Naive thymus-derived CD8-positive, alpha-beta T cell (primary cell): Measurements from ENCODE around the gene TCF7L1. TPM values are rescaled to one million over a fixed set of nuclear protein-coding genes. Genes with fewer than 3 reads are reported as not detected.

Source experiments
- ATAC-seq, 2 donors: fragments of 150-1000 bp; cut with Tn5 transposase in 1 of 2; sonication (Bioruptor Pico), chemical (Tn5 transposase) in 1 of 2; 1 replicate in 1 of 2; 2 replicates in 1 of 2; pipeline ENCODE4 v1.10.0; 2021; ENCODE audit warnings: mild to moderate bottlenecking in 2 of 2, moderate library complexity in 2 of 2
- POLR2A ChIA-PET: fragments of 350-600 bp; sonication (Branson Sonifier 250); formaldehyde crosslinking; loops from one replicate; lab custom pipeline; 2021; ENCODE audit warnings: antibody characterized with exemption; lab: Charles Lee
- DNase-seq, 10 donors: peaks; one replicate each; pipeline versions ENCODE4 v3.0.0 to v3.0.0-alpha.2; 2020 to 2022
- H3K27ac Mint-ChIP-seq, 10 donors: one replicate each; pipeline ENCODE4 v1.8.0; 2020 to 2022; ENCODE audit warnings: mild to moderate bottlenecking in 10 of 10, mixed read lengths in 10 of 10, moderate library complexity in 4 of 10, inconsistent platforms in 1 of 10
- H3K27me3 Mint-ChIP-seq, 5 donors: one replicate each; pipeline ENCODE4 v1.8.0; 2021 to 2022; ENCODE audit warnings: mixed read lengths in 5 of 5
- H3K36me3 Mint-ChIP-seq, 3 donors: one replicate each; pipeline ENCODE4 v1.8.0; 2020 to 2022; ENCODE audit warnings: mixed read lengths in 3 of 3, mild to moderate bottlenecking in 2 of 3, inconsistent platforms in 1 of 3
- H3K4me1 Mint-ChIP-seq, 4 donors: one replicate each; pipeline ENCODE4 v1.8.0; 2021 to 2022; ENCODE audit warnings: mixed read lengths in 4 of 4
- H3K4me3 Mint-ChIP-seq, 10 donors: one replicate each; pipeline ENCODE4 v1.8.0; 2020 to 2022; ENCODE audit warnings: mild to moderate bottlenecking in 10 of 10, mixed read lengths in 10 of 10, moderate library complexity in 6 of 10, inconsistent platforms in 1 of 10
- H3K9me3 Mint-ChIP-seq, 9 donors: one replicate each; pipeline ENCODE4 v1.8.0; 2020 to 2022; ENCODE audit warnings: mixed read lengths in 9 of 9, mild to moderate bottlenecking in 3 of 9, inconsistent platforms in 1 of 9, moderate library complexity in 1 of 9
- polyA plus RNA-seq, 3 donors: library from polyadenylated mRNA; unstranded; fragments of 300-500 nt; fragmentation: Illumina TruSeq; gene quantifications; one replicate each; pipeline ENCODE4 v1.2.3, GENCODE V29; 2021
- total RNA-seq, 8 experiments: library from RNA in 2 of 8; stranded (reverse) in 2 of 8; gene quantifications; one replicate each; pipeline ENCODE4 v1.2.3 and lab custom pipeline; 2021 to 2026

The TCF7L1 gene
- total and polyA plus RNA-seq, 5 experiments from 2014 or later, result 0.08 to 0.09 TPM; not detected in 3

DNA sequence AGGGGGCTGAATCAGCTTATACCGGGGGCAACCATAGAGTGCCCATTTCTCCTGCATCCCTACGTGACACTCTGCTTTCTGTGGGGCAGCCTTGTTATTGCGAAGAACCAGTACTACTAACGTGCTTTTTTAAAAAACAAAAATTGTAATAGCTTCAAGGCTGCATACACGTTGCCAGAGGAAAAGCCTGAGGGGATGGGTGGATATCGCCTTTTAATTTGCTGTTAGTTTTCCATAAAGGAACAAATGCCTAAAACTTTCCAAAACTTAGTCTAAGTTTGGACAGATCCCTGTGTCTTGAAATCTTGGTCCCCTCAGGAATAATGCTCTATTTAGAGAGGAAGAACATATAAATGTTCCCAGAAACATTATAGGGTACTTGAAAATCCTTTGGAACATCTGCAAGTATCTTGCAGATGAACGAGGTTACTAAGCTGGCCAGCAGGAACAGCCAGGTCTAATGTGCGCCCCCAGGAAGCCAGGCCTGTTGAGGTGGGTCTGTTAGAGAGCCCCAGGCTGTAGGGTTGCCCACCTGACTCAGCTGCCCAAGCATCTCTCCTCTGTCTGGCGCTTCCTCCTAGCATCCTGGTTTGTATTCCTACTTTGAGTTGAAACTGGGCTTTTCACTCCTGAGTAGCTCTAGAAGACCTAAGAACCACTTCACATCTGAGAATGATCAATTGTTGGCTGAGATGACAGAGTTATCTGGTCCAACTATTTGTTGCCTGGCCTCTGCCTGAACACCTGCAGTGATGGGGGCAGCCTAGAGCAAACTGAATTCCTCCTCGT is 97.7 kb downstream of the TCF7L1 start:
- H3K4me1 Mint-ChIP-seq, result peaks cover 0 to 1% (median 0%) of the 10 kb centered on the region in 4 donors
- H3K27ac Mint-ChIP-seq, result no peak overlapping the region
- DNase-seq (no peak), ATAC-seq (no peak)
- no peaks in the 10 kb centered on the region for H3K9me3 Mint-ChIP-seq
- POLR2A ChIA-PET, result no interaction called here
- no peak overlapping the region for H3K4me3 Mint-ChIP-seq
- no peaks in the 10 kb centered on the region for H3K36me3 Mint-ChIP-seq
- H3K27me3 Mint-ChIP-seq, result peaks cover 10 to 31% (median 15%) of the 10 kb centered on the region in 5 donors

DNA sequence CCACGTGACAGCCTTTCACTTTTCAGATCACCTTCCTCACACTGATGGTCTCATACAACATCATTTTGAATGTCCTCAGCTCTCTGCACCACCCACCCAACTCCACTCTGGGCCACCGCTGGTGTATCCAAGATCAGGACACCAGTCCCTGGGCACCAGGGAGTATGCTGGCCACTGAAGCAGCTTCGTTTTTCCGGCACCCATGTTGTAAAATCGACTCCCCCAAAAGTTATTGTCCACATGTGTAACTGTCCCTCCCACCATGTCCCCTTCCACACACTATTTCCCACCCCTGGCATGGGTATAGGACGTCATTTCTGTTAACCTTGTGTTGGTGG is 98.2 kb downstream of the TCF7L1 start:
- peaks cover 0 to 1% (median 0%) of the 10 kb centered on the region in 4 donors for H3K4me1 Mint-ChIP-seq
- DNase-seq (no peak), ATAC-seq (no peak)
- peaks cover 8 to 29% (median 14%) of the 10 kb centered on the region in 5 donors for H3K27me3 Mint-ChIP-seq
- H3K36me3 Mint-ChIP-seq, result no peaks in the 10 kb centered on the region
- H3K27ac Mint-ChIP-seq, result no peak overlapping the region
- H3K9me3 Mint-ChIP-seq, result no peaks in the 10 kb centered on the region
- H3K4me3 Mint-ChIP-seq, result no peak overlapping the region
- POLR2A ChIA-PET, result no interaction called here

DNA sequence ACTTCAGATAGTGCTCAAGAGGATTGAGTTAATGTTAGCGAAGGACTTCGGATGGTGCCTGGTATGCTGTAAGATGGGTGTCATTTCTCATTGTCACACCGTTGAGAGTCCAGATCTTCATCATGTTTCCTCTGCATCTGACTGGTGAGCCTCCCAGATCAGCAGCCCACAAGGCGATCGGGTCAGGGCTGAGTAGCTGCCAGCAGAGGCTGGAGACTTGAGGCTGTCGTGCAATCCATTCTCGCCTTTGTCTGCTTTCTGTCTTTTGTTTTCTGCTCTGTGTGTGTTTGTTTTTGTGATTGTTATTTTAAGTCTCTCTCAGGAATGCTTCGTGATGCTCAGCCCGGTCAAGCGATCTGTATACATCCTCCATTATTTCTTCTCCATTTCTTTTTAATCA is 98.8 kb downstream of the TCF7L1 start:
- ATAC-seq, result no peak
- H3K9me3 Mint-ChIP-seq, result no peaks in the 10 kb centered on the region
- H3K27me3 Mint-ChIP-seq, result peaks cover 3 to 29% (median 12%) of the 10 kb centered on the region in 5 donors
- DNase-seq, result no peak
- no peaks in the 10 kb centered on the region for H3K36me3 Mint-ChIP-seq
- POLR2A ChIA-PET, result no interaction called here
- peaks cover 0 to 1% (median 0%) of the 10 kb centered on the region in 4 donors for H3K4me1 Mint-ChIP-seq
- no peak overlapping the region for H3K4me3 Mint-ChIP-seq
- no peak overlapping the region for H3K27ac Mint-ChIP-seq

DNA sequence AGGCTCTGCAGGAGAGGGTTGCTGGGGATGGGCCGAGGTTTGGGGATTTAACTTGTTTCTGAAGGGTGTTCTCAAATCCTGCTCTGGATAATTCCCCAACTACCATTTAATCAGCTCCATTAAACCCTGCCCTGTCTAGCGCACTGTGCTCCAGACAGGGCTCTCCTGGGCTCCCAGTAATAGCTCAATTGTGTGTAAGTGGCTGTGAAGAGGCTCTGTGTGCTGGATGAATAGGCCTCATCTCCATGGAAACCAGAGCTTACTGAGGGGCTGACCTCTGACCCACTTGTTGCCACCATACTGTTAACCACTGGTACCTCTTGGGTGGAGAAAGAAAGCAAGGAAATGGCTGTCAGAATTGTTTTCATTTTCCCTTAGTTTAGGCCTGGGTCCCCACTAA is 101.7 kb downstream of the TCF7L1 start:
- Mint-ChIP-seq H3K36me3 (no peaks in the 10 kb centered on the region), H3K4me1 (peaks cover 0 to 4% (median 0%) of the 10 kb centered on the region in 4 donors), H3K27me3 (peaks cover 13 to 49% (median 23%) of the 10 kb centered on the region in 5 donors), H3K9me3 (no peaks in the 10 kb centered on the region), H3K4me3 (no peak overlapping the region), H3K27ac (no peak overlapping the region)
- DNase-seq (no peak), ATAC-seq (no peak)
- POLR2A ChIA-PET, result no interaction called here

DNA sequence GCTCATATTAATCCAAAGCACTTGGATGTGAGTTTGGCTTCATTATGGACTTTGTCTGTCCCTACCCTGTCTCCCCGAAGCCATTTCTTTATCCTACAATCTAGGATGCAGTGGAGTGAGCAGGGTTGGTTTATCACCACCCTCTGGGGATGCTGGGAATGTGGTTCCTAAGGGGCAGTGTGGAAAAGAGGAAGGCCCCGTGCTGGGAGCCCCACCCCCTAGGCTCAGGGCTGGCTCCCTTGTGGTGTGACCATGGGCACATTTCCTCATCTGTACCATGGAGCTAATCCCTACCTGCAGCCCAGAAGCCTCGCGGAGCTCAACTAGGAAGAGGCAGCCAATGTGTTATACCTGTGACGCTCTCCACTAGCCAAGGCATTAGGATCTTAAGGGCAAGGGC is 102.1 kb downstream of the TCF7L1 start:
- POLR2A ChIA-PET, result no interaction called here
- DNase-seq (no peak), ATAC-seq (no peak)
- Mint-ChIP-seq H3K9me3 (no peaks in the 10 kb centered on the region), H3K27ac (no peak overlapping the region), H3K4me3 (no peak overlapping the region), H3K4me1 (peaks cover 0 to 5% (median 2%) of the 10 kb centered on the region in 4 donors), H3K27me3 (peaks cover 13 to 49% (median 23%) of the 10 kb centered on the region in 5 donors), H3K36me3 (no peaks in the 10 kb centered on the region)

DNA sequence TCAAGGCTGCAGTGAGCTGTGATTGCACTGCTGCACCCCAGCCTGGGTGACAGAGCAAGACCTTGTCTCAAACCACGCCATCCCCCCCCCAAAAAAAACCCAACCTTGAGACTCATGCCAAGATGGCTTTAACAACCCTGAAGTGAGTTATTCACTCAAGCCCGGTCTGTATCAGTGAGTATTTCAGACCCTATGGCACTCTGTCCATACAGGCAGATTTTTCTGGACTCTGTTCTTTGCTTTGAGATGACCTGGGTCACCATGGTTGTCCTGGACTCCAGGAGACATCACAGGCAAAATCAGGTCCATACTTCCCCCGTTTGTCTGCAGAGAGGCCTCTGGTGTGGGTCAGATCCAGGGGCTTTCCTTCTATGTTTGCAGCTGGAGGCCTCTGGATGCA is 102.9 kb downstream of the TCF7L1 start:
- ATAC-seq, result no peak
- no peak for DNase-seq
- H3K36me3 Mint-ChIP-seq, result no peaks in the 10 kb centered on the region
- peaks cover 0 to 9% (median 3%) of the 10 kb centered on the region in 4 donors for H3K4me1 Mint-ChIP-seq
- POLR2A ChIA-PET, result no interaction called here
- no peak overlapping the region for H3K27ac Mint-ChIP-seq
- no peak overlapping the region for H3K4me3 Mint-ChIP-seq
- H3K27me3 Mint-ChIP-seq, result peaks cover 13 to 49% (median 23%) of the 10 kb centered on the region in 5 donors
- H3K9me3 Mint-ChIP-seq, result no peaks in the 10 kb centered on the region

DNA sequence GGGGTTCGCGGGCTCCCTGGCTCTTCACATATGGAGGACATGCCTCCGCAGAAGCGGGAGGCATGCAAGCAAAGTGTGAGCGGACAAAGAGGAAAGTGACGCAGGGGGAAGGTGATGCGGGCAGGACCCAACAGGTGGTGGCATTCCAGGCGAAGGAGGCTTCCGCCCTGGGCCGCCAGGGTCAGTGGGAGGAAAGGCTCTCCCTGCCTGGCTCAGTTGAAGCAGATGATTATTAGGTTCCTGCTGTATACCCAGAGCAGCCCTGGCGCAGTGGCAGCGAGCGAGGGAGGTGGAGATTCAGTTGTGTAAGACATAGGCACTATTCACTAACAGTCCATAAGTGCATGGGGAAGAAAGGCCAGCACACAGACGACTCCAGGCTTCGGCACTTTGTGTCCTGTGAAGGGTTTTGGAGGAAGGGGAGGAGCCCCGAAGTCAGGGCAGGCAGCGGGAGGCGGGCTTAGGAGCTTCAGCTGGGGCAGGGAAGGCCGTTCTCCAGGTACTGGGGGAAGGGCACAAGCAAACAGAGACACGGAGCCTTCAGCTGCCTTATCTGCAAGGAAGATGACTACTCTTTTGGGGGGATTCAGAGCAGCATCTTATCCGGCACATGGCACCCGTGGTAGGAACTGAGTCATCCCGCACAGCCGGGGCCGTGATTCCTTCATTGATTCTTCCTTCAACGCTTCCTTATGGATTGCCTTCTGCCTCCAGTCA is 104.8 kb downstream of the TCF7L1 start:
- H3K27me3 Mint-ChIP-seq, result peaks cover 12 to 42% (median 16%) of the 10 kb centered on the region in 5 donors
- no peaks in the 10 kb centered on the region for H3K36me3 Mint-ChIP-seq
- DNase-seq, result no peak
- POLR2A ChIA-PET, result no interaction called here
- peaks cover 0 to 10% (median 3%) of the 10 kb centered on the region in 4 donors for H3K4me1 Mint-ChIP-seq
- H3K4me3 Mint-ChIP-seq, result no peak overlapping the region
- H3K27ac Mint-ChIP-seq, result peak overlapping the region in 1 of 10 donors; percentile 15
- no peaks in the 10 kb centered on the region for H3K9me3 Mint-ChIP-seq
- ATAC-seq, result no peak

DNA sequence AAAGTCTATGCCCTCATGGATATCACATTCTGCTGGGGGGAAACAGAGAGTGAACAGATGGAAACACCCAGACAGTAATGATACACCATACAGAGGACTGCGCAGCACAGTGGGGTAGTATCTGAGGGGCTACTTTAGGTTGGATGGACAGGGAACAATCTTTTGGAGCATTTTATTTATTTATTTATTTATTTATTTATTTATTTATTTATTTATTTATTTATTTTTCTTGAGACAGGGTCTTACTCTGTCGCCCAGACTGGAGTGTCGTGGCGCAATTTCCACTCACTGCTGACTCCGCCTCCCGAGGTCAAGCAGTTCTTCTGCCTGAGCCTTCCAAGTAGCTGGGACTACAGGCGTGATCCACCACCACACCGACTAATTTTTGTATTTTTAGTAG is 105.4 kb downstream of the TCF7L1 start:
- no peak for ATAC-seq
- Mint-ChIP-seq H3K27ac (no peak overlapping the region), H3K4me1 (peaks cover 0 to 10% (median 3%) of the 10 kb centered on the region in 4 donors), H3K27me3 (peaks cover 11 to 48% (median 17%) of the 10 kb centered on the region in 5 donors), H3K4me3 (peak overlapping the region in 1 of 10 donors; percentile 56), H3K36me3 (no peaks in the 10 kb centered on the region), H3K9me3 (no peaks in the 10 kb centered on the region)
- POLR2A ChIA-PET, result no interaction called here
- DNase-seq, result no peak

DNA sequence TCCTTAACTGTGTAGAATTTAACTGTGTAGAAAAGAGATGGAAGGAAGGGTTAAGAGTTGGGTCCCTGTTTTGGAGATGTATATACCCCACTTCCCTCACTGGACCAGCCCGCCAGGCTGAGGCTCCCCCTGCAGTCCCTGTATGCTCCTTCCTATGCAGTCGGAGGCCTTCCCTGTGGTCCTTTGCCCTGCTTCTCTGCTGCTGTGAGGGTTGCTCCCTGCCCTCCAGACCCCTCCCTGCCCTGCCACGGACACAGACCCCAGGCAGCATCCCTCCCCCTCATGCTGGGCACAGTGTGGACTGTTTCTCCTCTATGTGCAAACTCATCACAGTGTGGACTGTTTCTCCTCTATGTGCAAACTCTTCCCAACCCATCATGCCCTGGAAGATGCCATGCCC is 105.9 kb downstream of the TCF7L1 start:
- H3K4me3 Mint-ChIP-seq, result no peak overlapping the region
- peaks cover 11 to 53% (median 22%) of the 10 kb centered on the region in 5 donors for H3K27me3 Mint-ChIP-seq

DNA sequence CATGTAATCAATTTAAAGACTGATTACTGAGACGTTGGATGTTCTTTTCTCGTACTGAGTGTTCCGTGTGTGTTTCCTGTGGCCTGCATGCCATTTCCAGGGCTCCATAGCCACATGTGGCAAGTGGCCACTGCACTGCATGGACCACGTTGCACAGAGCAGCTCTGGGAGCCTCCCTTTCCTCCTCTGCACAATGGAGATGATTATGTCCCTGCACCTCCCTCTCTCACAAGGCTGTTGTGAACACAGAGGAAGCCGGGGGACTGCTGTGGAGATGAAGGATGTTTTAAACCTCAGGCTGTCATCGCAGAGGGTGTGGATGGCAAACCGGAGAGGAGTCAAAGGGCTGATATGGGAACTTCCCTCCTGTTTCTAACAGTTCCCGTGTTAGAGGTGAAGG is 106.9 kb downstream of the TCF7L1 start:
- H3K9me3 Mint-ChIP-seq, result no peaks in the 10 kb centered on the region
- POLR2A ChIA-PET, result no interaction called here
- peaks cover 14 to 62% (median 29%) of the 10 kb centered on the region in 5 donors for H3K27me3 Mint-ChIP-seq
- no peaks in the 10 kb centered on the region for H3K36me3 Mint-ChIP-seq
- no peak overlapping the region for H3K27ac Mint-ChIP-seq
- no peak for DNase-seq
- no peak overlapping the region for H3K4me3 Mint-ChIP-seq
- H3K4me1 Mint-ChIP-seq, result peaks cover 0 to 10% (median 3%) of the 10 kb centered on the region in 4 donors
- no peak for ATAC-seq

More for the DNA sequence above, 105.9 kb downstream of the TCF7L1 start:
- no peak for ATAC-seq
- POLR2A ChIA-PET, result no interaction called here
- no peak overlapping the region for H3K27ac Mint-ChIP-seq
- no peak for DNase-seq
- H3K36me3 Mint-ChIP-seq, result no peaks in the 10 kb centered on the region
- H3K9me3 Mint-ChIP-seq, result no peaks in the 10 kb centered on the region
- H3K4me1 Mint-ChIP-seq, result peaks cover 0 to 10% (median 3%) of the 10 kb centered on the region in 4 donors

DNA sequence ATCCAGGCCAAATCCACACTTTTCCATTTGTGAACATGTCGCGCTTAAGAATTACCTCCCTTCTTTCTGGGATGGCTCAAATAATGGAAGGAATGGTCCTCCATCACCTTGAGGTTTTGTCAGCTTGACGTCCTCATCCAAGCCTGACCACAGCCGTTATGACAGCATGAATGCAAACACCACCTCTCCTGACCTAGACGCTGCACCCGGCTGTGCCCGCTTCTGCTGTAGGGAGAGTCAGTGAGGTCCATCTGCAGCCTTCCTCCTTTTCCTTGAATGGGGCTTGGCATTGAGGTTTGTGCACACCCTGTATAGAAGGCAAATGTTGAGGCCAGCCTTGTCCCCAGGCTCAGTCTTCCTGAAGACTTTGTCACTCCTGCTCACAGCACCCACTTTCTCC is 109.1 kb downstream of the TCF7L1 start:
- Mint-ChIP-seq H3K27ac (peak overlapping the region in 1 of 10 donors; percentile 11), H3K27me3 (peaks cover 12 to 51% (median 29%) of the 10 kb centered on the region in 5 donors)
- POLR2A ChIA-PET, result no interaction called here

DNA sequence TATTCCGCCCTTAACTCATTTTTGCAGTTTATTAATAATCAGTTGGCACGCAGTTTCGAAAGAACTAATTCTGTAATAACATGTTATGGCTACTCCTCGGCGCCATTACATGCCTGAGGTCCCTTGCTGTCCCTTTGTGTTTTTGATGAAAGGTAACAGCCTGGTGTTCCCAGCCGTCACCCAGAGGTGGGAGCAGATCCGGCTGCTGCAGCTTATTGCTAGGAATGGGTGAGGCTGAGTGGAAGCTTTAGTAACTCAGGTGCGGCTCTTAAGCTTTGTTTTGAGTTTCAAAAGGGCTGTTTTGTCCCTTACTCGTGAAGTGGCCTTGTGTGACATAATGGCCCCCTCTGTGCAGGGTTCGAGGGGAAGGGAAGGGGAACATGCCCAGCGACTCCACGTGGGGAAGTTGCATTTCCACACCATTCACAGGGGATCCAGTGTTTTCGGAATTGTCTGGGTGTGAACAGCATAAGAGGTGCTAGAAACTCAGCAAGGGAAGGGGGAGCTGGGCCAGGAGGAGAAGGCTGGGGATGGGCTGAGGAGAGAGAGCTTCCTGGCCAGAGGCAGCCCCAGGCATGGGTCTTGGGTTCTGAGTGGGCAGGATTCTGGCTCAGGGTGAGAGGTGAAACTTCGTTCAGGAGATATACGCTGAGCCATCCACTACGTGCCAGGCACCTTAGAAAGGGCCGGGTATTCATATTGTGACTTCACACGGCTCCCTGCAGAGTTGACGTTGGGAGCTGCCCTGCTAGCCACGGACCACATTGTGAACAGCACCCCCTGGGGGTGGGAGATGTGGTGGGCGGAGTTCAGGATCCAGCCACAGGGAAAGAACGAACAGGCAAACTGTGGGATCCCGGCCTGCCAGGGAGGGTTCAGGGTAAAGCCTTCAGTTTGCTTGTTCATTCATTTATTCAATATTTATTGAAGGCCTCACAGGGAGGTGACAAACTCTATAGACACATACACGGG is 110.2 kb downstream of the TCF7L1 start:
- POLR2A ChIA-PET, result interaction anchor here (0.6 kb wide), 1 partner anchor 308 kb away, joined by 4 read pairs; no protein-coding TSS in a partner anchor
- Mint-ChIP-seq H3K9me3 (no peaks in the 10 kb centered on the region), H3K36me3 (no peaks in the 10 kb centered on the region), H3K4me1 (peaks cover 0 to 10% (median 2%) of the 10 kb centered on the region in 4 donors), H3K27ac (peak overlapping the region in 1 of 10 donors; percentile 63), H3K4me3 (no peak overlapping the region), H3K27me3 (peaks cover 6 to 40% (median 20%) of the 10 kb centered on the region in 5 donors)
- peak in 1 of 10 donors; percentile 6 for DNase-seq
- no peak for ATAC-seq

More for the DNA sequence above, 109.1 kb downstream of the TCF7L1 start:
- Mint-ChIP-seq H3K9me3 (no peaks in the 10 kb centered on the region), H3K4me3 (no peak overlapping the region), H3K4me1 (peaks cover 0 to 10% (median 3%) of the 10 kb centered on the region in 4 donors), H3K36me3 (no peaks in the 10 kb centered on the region)
- DNase-seq, result no peak
- no peak for ATAC-seq
